Activated naive CD4-positive, alpha-beta T cell (primary cell): ENCODE results near the gene GRIK2.
"Not testable (repeated sequence)": the region's sequence is repeated elsewhere in the genome, so short reads cannot be mapped to it uniquely, and the experiment has no call there.

Experiments used
- DNase-seq, 4 experiments: peaks; one replicate each; lab custom pipeline; 2025; lab: John Stamatoyannopoulos, UW

GRIK2 gene

GRCh38 chr6:101393251-101393828, at the start of gene GRIK2:
TSS of gene GRIK2 (plus strand) at chr6:101393708.
- DNase-seq = no peak

GRCh38 chr6:101344885-101345284, 48.6 kb upstream of the GRIK2 start:
- no peak for DNase-seq

GRCh38 chr6:101348816-101349215, 44.7 kb upstream of the GRIK2 start:
- no peak for DNase-seq

GRCh38 chr6:101350631-101351030, 42.9 kb upstream of the GRIK2 start:
- not testable (repeated sequence) for DNase-seq

GRCh38 chr6:101351173-101351572, 42.3 kb upstream of the GRIK2 start:
- DNase-seq = no peak

GRCh38 chr6:101352316-101352715, 41.2 kb upstream of the GRIK2 start:
- DNase-seq = no peak

- DNase-seq = no peak
Measured at GRCh38 chr6:101365181-101365580, 28.3 kb upstream of the GRIK2 start.

- DNase-seq = no peak
Measured at GRCh38 chr6:101379926-101380325, 13.6 kb upstream of the GRIK2 start.

- DNase-seq = no peak
Measured at GRCh38 chr6:101380897-101381630, 12.4 kb upstream of the GRIK2 start.

GRCh38 chr6:101383747-101384146, 9.8 kb upstream of the GRIK2 start:
- DNase-seq = not testable (repeated sequence)

- no peak for DNase-seq
Measured at GRCh38 chr6:101386982-101387381, 6.5 kb upstream of the GRIK2 start.

GRCh38 chr6:101391772-101392585, 1.5 kb upstream of the GRIK2 start:
- no peak for DNase-seq

- no peak for DNase-seq
Measured at GRCh38 chr6:101392586-101393230, 800 bp upstream of the GRIK2 start.

GRCh38 chr6:101393829-101394251, 332 bp downstream of the GRIK2 start:
- no peak for DNase-seq

- no peak for DNase-seq
Measured at GRCh38 chr6:101394936-101395335, 1.4 kb downstream of the GRIK2 start.

- no peak for DNase-seq
Measured at GRCh38 chr6:101395345-101395744, 1.8 kb downstream of the GRIK2 start.

- peak in 1 of 4 experiments; percentile 4 for DNase-seq
Measured at GRCh38 chr6:101396548-101397173, 3.2 kb downstream of the GRIK2 start.

GRCh38 chr6:101397199-101397598, 3.7 kb downstream of the GRIK2 start:
- DNase-seq = no peak

GRCh38 chr6:101398716-101399615, 5.5 kb downstream of the GRIK2 start:
- no peak for DNase-seq

- no peak for DNase-seq
Measured at GRCh38 chr6:101399616-101400162, 6.2 kb downstream of the GRIK2 start.
